GM19397 (cell line): ENCODE measurements around the gene FOXC2.
"Not testable (repeated sequence)": the region's sequence is repeated elsewhere in the genome, so short reads cannot be mapped to it uniquely, and the experiment has no call there.

Source experiments
- ATAC-seq: cut with Tn5 transposase; IDR thresholded peaks from one replicate; pipeline ENCODE4 v1.9.1; 2021; ENCODE audit warnings: mild to moderate bottlenecking, moderate library complexity; ENCODE audit not compliant: unreplicated experiment

Gene FOXC2

GRCh38 chr16:86584726-86585721 is 18.4 kb downstream of the FOXC2 start:
- ATAC-seq: no peak

GRCh38 chr16:86585821-86586611 is 19.4 kb downstream of the FOXC2 start:
- ATAC-seq: no peak

DNA sequence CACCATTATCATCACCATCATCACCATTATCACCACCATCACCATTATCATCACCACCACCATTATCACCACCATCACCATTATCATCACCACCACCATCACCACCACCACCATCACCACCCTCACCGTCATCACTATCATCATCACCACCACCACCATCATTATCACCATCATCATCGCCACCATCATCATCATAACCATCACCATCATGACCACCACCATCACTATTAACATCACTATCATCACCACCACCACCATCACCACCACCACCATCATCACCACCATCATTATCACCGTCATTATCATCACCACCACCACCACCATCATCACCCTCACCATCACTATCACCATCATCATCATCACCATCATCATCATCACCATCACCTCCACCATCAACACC is 20.9 kb downstream of the FOXC2 start:
- ATAC-seq: no peak

DNA sequence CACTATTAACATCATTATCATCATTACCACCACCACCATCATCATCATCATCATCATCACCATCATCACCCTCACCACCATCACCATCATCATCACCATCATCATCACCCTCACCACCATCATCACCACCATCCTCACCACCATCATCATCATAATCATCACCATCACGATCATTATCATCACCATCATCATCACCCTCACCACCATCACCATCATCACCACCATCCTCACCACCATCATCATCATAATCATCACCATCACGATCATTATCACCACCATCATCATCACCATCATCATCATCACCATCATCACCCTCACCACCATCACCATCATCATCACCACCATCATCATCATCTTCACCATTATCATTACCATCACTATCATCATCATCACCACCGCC is 21.3 kb downstream of the FOXC2 start:
- ATAC-seq: not testable (repeated sequence)

- ATAC-seq: no peak
Observed at GRCh38 chr16:86590501-86591144, 24.0 kb downstream of the FOXC2 start.

DNA sequence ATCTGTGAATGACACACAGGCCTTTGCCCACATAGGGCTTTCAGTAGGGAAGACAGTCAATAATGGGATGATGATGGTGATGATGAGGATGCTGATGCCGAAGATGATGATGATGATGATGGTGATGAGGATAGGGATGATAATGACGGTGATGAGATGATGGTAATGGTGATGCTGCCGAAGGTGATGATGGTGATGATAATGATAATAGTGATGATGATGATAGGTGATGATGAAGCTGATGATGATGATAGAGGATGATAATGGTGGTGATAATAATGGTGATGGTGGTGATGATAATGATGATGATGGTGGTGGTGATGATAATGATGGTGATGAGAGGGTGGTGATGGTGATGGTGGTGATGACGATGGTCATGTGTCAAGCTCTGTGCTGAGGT is 24.6 kb downstream of the FOXC2 start:
- no peak for ATAC-seq

- ATAC-seq: no peak
Observed at GRCh38 chr16:86593913-86594620, 27.4 kb downstream of the FOXC2 start.

DNA sequence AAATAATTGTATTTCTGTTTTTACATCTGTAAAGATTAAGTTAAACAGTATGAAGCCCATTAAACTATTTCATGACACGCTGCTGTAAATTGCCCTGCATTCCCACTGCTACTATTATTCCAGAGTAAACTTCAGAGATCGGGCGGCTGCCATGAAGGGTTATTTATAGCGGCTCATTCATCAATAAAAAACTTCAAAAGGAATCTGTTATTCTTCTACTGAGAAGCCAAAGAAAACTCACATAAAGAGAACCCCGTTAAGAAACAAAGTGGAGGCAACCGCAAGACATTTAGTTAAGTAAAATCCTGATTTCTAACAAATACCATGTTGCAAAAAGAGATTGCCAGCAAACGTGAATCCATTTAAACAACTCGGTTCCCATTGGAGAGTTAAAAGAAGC is 28.1 kb downstream of the FOXC2 start:
- ATAC-seq: no peak

- ATAC-seq: no peak
Observed at GRCh38 chr16:86595983-86596605, 29.5 kb downstream of the FOXC2 start.

DNA sequence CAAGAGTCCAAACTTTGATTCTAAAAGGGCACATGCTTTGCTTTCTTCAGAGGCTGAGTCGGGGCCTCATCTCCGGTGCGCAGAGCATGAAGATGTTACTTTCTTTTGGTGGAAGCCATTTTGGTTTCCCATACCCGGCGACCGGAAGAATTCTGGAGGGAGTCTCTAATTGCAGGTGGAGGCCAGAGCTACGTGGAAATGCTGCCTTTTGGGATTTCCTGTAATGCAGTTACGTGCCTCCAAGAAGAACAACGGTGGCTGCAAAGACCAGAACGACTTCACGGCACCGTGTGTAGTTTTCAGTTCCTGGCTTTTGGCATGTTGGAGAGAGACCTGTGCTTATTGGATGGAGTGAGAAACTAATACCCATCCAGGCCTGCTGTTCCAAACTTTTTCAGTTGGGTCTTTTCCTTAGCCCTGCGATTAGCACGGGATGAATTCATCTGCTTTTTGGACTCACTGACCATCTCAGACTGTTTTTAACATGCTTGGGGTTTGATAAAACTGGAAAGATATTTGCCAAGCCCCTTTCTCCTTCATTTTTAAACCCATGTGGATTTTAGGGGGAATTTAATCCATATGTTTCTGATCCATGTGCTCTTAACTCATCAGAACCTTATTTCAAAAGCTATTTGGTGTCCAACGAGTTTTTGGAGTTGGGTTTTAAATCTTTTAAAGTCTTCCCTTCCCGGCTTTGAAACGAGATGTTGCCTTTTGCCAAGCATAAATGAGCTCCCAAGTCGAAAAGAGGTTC is 30.7 kb downstream of the FOXC2 start:
- ATAC-seq: no peak

DNA sequence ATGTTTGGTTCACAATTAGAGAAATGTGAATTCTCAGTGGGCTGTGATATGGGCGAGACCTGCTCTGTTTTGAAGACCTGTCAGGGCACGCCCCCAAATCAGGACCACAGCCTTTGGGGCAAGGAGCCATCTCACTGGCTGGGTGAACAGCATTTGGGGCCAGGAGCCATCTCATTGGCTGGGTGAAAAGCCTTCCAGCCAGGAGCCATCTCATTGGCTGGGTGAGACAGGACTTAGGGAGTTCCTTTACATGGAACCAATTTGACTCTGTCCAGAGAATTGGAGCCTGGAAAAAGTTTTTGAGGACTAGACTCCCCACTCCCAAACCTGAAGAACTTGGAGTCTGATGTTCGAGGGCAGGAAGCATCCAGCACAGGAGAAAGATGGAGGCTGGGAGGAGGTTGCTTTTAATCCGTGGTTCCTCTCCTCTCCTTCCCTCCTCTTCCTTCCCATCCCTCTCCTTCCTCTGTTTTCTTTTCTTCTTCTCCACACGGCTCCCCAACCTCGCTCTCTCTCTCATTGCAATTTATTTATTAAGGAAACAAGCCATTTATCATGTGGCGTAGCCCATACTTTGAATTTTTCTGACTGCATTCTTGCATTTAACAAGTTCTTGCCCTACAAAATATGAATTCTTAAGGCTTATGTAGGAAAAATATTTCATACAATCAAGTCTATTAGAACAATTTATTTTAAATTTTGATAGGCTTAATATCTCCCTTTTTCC is 31.4 kb downstream of the FOXC2 start:
- ATAC-seq: no peak

- no peak for ATAC-seq
Observed at GRCh38 chr16:86598607-86599565, 32.3 kb downstream of the FOXC2 start.

DNA sequence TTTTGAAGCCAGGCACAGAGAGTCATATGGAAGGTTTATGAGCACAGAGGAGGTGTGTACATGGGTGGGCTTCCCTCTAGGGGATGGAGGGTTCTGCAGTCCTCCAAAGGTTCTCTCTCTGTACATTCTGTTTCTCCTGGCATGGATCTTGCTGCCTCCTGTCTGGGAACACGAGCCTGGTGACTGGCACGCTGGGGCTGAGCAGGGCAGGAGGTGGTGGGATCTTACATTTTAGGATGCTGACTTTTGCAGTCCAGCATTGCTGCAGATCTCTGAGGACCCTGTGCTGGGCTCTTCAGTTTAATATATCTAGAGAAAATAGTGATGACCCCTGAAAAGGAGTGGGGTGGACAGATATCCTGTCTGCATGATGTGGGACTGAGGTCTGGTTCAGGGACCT is 34.7 kb downstream of the FOXC2 start:
- ATAC-seq: no peak

DNA sequence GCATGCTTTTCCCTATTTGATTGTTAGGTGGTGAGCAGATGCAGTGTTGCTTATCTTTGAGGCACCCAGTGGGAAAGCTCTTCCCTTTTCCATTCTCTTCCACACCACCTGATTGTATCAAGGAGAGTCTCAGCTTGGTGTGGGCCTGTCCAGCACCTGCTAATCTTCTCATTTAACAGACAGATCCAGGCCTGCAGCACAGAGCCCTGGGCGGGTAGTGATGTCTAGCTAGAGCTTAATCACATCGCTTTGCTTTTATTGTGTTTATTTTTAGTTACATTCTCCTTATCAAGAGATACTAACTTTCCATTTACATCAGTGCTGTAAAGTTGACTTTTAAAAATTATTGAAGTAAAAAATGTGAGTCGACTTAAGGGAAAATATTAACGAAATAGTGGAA is 35.9 kb downstream of the FOXC2 start:
- ATAC-seq: no peak

DNA sequence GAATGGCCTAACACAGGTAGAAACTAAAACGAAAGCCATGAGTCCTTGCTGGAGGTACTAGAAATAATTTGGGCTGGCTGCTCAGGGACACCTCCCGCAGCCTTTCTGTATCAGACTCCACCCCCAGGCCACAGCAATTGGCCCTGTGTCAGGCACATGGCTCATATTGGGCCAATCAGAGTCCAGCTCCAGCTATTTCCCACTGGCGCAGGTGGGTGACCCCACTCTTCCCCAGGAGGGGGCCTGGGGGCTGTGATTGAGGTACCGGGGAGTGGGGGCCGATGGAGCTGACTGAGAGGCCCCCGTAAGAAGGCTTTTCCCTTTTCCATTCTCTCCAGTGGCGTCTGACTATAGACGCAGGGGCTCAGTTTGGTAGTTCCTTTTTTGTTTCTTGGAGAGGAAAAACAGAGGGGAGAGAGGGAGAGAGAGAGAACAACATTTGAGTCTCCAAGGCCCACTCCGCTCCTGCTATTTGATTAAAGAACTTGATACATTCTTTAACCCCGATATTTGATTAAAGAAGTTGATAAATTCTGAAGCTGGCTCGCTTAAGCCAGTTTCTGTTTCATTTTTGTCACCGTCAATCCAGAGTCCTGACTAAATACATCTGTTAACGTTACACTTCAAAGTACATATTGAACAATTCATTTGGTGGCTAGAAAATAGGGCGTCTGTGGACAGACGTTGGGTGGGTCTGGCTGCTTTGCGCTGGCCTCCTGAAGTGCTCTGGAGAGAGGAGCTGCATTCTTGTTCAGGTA is 38.0 kb downstream of the FOXC2 start:
- ATAC-seq: no peak

DNA sequence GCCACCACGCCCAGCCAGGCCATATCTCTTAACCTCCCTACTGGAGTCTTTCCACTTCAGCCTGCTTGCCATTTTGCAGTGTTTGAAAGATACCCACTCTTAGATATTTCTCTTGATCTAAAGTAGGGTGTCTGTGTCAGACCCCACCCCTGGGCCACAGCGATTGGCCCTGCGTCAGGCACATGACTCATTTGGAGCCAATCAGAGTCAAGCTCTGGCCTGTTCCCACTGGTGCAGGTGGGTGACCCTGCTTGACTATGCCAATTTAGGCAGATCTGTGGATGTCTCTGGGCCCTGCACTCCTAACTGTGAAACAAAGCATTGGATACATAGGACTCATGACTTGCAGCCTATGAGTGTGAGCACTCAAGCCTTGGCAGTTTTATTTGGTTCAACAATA is 39.3 kb downstream of the FOXC2 start:
- ATAC-seq: no peak

DNA sequence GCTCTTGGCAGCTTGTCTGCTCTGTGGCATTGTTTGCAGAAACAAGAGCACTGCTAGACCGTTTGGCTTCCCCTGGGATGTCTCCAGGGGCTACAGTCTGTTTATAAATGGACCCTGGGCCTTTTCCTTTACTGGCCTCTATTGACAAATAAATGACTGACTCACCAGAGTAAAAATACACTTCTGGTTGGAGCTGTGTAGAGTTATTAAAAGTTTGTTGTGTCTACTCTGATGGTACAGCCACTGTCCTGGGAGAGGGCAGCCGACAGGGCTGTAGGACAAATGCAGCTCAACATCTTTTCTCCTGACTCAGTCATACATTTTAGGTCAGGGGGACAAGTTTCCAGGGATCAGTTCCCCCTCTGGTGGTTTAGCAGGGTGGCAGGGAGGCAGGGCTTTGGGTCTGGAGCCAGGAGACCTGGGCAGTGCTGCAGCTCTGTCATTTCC is 41.7 kb downstream of the FOXC2 start:
- ATAC-seq: no peak
